HEK293T (cell line): ENCODE results near the gene KDM1B.

Experiments
- CTCF ChIA-PET: fragments of 350-600 bp; formaldehyde crosslinking; extraction: SDS; loops from one replicate; lab custom pipeline; 2021; ENCODE audit warnings: antibody characterized with exemption, inconsistent platforms; lab: Yijun Ruan, JAX
- POLR2A ChIA-PET: fragments of 350-600 bp; formaldehyde crosslinking; extraction: SDS; loops from one replicate; lab custom pipeline; 2020; ENCODE audit warnings: antibody characterized with exemption, inconsistent platforms; lab: Yijun Ruan, JAX
- DNase-seq: peaks from one replicate; pipeline ENCODE4 v3.0.0; 2012; ENCODE audit warnings: mixed read lengths; ENCODE audit errors: extremely low spot score
- ARNT ChIP-seq: fragments of 450-650 bp; IDR thresholded peaks from 2 replicates; pipeline ENCODE4 v1.6.1; 2017; ENCODE audit warnings: mild to moderate bottlenecking
- BHLHE40 ChIP-seq: fragments of 450-650 bp; IDR thresholded peaks from 2 replicates; pipeline ENCODE4 v1.6.1; 2016; ENCODE audit warnings: mild to moderate bottlenecking, moderate library complexity, borderline replicate concordance
- CTBP1 ChIP-seq: fragments of 450-650 bp; IDR thresholded peaks from 2 replicates; pipeline ENCODE4 v1.6.1; 2016; ENCODE audit warnings: borderline replicate concordance
- ELF4 ChIP-seq: fragments of 450-650 bp; IDR thresholded peaks from 2 replicates; pipeline ENCODE4 v1.6.1; 2017; ENCODE audit warnings: antibody characterized with exemption
- FOXA1 ChIP-seq: fragments of 450-650 bp; IDR thresholded peaks from 2 replicates; pipeline ENCODE4 v1.6.1; 2016; ENCODE audit warnings: mild to moderate bottlenecking
- FOXK2 ChIP-seq: fragments of 450-650 bp; IDR thresholded peaks from 2 replicates; pipeline ENCODE4 v1.6.1; 2016; ENCODE audit warnings: mild to moderate bottlenecking
- FOXM1 ChIP-seq: fragments of 450-650 bp; IDR thresholded peaks from 2 replicates; pipeline ENCODE4 v1.6.1; 2017; ENCODE audit warnings: mild to moderate bottlenecking, borderline replicate concordance
- HDGF ChIP-seq: fragments of 450-650 bp; IDR thresholded peaks from 2 replicates; pipeline ENCODE4 v1.6.1; 2017; ENCODE audit warnings: antibody characterized with exemption, borderline replicate concordance
- L3MBTL2 ChIP-seq: fragments of 450-650 bp; conservative IDR thresholded peaks from 2 replicates; pipeline ENCODE4 v1.6.1; 2016; ENCODE audit warnings: mild to moderate bottlenecking
- LEF1 ChIP-seq: fragments of 450-650 bp; IDR thresholded peaks from 2 replicates; pipeline ENCODE4 v1.6.1; 2017; ENCODE audit warnings: mild to moderate bottlenecking, borderline replicate concordance
- NFRKB ChIP-seq: fragments of 450-650 bp; IDR thresholded peaks from 2 replicates; pipeline ENCODE4 v1.6.1; 2016; ENCODE audit warnings: mild to moderate bottlenecking, moderate library complexity
- PKNOX1 ChIP-seq: fragments of 450-650 bp; IDR thresholded peaks from 2 replicates; pipeline ENCODE4 v1.6.1; 2016
- SP1 ChIP-seq: fragments of 450-650 bp; IDR thresholded peaks from 2 replicates; pipeline ENCODE4 v1.6.1; 2017
- SUZ12 ChIP-seq: fragments of 450-650 bp; IDR thresholded peaks from 2 replicates; pipeline ENCODE4 v1.6.1; 2016; ENCODE audit warnings: mild to moderate bottlenecking
- TARDBP ChIP-seq: fragments of 450-650 bp; IDR thresholded peaks from 2 replicates; pipeline ENCODE4 v1.6.1; 2016
- ZNF384 ChIP-seq: fragments of 450-650 bp; IDR thresholded peaks from 2 replicates; pipeline ENCODE4 v1.6.1; 2016

Gene KDM1B

GRCh38 chr6:18266523-18266912, 111.3 kb downstream of the KDM1B start:
- POLR2A ChIA-PET: no interaction called here

GRCh38 chr6:18268066-18268465, 112.8 kb downstream of the KDM1B start:
- ChIA-PET CTCF (interaction anchor here (0.6 kb wide), 1 partner anchor 118 kb away, joined by 3 read pairs; no protein-coding TSS in a partner anchor), POLR2A (no interaction called here)
- TF ChIP-seq CTBP1 (no peak), SP1 (no peak), PKNOX1 (no peak), NFRKB (no peak), ELF4 (no peak), FOXM1 (no peak), BHLHE40 (no peak), LEF1 (no peak), L3MBTL2 (no peak), ZNF384 (no peak), HDGF (no peak), ARNT (no peak), FOXK2 (no peak), TARDBP (no peak), FOXA1 (no peak)
- no peak for DNase-seq

More at GRCh38 chr6:18266523-18266912, 111.3 kb downstream of the KDM1B start:
- CTCF ChIA-PET: no interaction called here
- no peak for DNase-seq
- TF ChIP-seq ELF4: no peak
- no peak for TF ChIP-seq L3MBTL2
- TF ChIP-seq TARDBP: no peak
- TF ChIP-seq NFRKB: no peak
- TF ChIP-seq LEF1: no peak
- TF ChIP-seq CTBP1: no peak
- no peak for TF ChIP-seq FOXK2
- no peak for TF ChIP-seq ARNT
- no peak for TF ChIP-seq PKNOX1
- TF ChIP-seq FOXA1: no peak
- TF ChIP-seq FOXM1: no peak
- TF ChIP-seq HDGF: no peak
- TF ChIP-seq BHLHE40: no peak
- TF ChIP-seq ZNF384: no peak
- TF ChIP-seq SUZ12: no peak
- TF ChIP-seq SP1: no peak

GRCh38 chr6:18269253-18269652, 114.0 kb downstream of the KDM1B start:
- peak; percentile 12 for DNase-seq
- no peak for TF ChIP-seq TARDBP
- TF ChIP-seq ELF4: no peak
- peak; percentile 83 for TF ChIP-seq PKNOX1
- CTCF ChIA-PET: interaction anchor here (0.6 kb wide), 1 partner anchor 51 kb away, joined by 3 read pairs; no protein-coding TSS in a partner anchor
- POLR2A ChIA-PET: no interaction called here

- TF ChIP-seq BHLHE40 (no peak), ZNF384 (no peak), CTBP1 (no peak), LEF1 (no peak), NFRKB (no peak), FOXK2 (no peak), ELF4 (no peak), ARNT (no peak), SUZ12 (no peak), L3MBTL2 (no peak), TARDBP (no peak), FOXM1 (no peak), SP1 (no peak), PKNOX1 (no peak), HDGF (no peak), FOXA1 (no peak)
- CTCF ChIA-PET: no interaction called here
- POLR2A ChIA-PET: no interaction called here
- no peak for DNase-seq
Measured at GRCh38 chr6:18269717-18270116, 114.5 kb downstream of the KDM1B start.

- TF ChIP-seq PKNOX1: no peak
- CTCF ChIA-PET: no interaction called here
- no peak for DNase-seq
- POLR2A ChIA-PET: no interaction called here
Measured at GRCh38 chr6:18270216-18270615, 115.0 kb downstream of the KDM1B start.
